AG08396 (cell line): ENCODE results near the gene ERBB2.

Experiments
- DNase-seq: peaks from one replicate; pipeline ENCODE4 v3.0.0; 2012; ENCODE audit warnings: low spot score, mixed read lengths

Gene ERBB2

GRCh38 chr17:39699818-39700147, at the start of gene ERBB2:
Gene ERBB2, plus strand, starts transcription at chr17:39700064. Its CDS starts 175 bp downstream, at chr17:39700239.
- peak; percentile 85 for DNase-seq

- DNase-seq, result no peak
Observed at GRCh38 chr17:39650121-39650579, 49.7 kb upstream of the ERBB2 start.

- DNase-seq, result no peak
Observed at GRCh38 chr17:39651923-39652586, 47.8 kb upstream of the ERBB2 start.

DNA sequence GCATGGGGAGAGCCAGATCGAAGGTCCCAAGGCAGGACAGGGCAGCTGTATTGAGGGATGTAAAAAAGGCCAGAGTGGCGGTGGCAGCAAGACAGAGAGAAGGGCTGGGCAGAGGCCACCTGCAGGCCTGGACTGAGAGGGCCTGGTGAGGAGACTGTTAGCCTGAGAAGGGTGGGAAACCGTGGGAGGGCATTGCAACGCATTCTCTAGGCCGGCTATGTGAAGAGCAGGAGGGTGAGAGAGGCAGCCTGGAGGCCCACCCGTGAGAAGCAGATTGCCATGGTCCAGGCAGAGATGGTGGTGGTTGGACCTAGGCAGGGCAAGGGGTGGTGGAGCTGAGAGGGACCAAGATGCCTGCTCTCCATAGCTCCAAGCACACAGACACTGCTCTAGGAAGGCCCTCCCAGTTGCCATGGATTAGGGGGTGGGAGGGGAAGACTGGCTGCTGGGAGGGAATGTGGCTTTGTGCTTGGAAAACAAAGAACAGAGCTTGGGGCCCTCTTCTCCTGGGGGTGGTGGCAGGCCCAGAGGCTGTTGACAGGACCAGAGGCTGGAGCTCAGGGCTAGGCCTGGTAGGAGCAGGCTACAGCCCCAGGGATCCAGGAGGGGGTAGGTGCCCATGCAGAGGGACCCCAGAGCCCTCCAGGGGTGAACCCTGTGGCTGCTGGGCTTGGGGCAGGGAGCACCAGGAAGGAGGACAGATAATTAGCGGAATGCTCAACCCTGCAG, 47.1 kb upstream of the ERBB2 start:
- no peak for DNase-seq

- DNase-seq, result no peak
Observed at GRCh38 chr17:39653316-39653661, 46.6 kb upstream of the ERBB2 start.

DNA sequence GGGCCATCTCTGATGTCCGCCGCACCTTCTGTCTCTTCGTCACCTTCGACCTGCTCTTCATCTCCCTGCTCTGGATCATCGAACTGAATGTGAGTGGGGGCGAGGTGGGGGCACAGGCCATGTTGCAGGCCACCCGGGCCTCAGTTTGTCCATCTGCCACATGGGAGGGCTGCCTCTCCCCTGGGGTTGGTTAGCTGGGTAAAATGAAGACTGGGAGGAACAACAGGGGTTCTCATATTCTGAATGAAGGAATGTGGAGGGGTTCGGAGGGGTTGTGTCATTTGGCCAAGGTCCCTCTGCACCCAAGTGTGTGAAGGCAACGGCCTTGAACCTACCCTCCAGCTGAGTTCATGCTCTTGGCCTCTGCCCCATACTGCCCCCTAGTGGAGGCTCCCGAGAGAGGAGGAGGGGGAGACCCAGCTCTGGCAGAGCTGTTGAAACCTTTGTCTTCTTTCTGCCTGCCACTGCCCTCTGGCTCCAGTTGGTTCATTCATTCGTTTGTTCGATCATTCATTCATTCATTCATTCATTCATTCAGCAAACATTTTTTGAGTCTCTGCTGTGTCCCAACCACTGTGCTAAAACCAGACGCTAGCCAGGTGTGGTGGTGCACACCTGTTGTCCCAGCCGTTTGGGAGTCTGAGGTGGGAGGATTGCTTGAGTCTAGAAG, 46.1 kb upstream of the ERBB2 start:
- DNase-seq, result peak; percentile 89

GRCh38 chr17:39655105-39655504, 44.8 kb upstream of the ERBB2 start:
- no peak for DNase-seq

GRCh38 chr17:39658346-39658745, 41.5 kb upstream of the ERBB2 start:
- no peak for DNase-seq

GRCh38 chr17:39658760-39659159, 41.1 kb upstream of the ERBB2 start:
- DNase-seq, result no peak

- DNase-seq, result no peak
Observed at GRCh38 chr17:39659279-39660010, 40.4 kb upstream of the ERBB2 start.

GRCh38 chr17:39660011-39660360, 39.9 kb upstream of the ERBB2 start:
- no peak for DNase-seq

DNA sequence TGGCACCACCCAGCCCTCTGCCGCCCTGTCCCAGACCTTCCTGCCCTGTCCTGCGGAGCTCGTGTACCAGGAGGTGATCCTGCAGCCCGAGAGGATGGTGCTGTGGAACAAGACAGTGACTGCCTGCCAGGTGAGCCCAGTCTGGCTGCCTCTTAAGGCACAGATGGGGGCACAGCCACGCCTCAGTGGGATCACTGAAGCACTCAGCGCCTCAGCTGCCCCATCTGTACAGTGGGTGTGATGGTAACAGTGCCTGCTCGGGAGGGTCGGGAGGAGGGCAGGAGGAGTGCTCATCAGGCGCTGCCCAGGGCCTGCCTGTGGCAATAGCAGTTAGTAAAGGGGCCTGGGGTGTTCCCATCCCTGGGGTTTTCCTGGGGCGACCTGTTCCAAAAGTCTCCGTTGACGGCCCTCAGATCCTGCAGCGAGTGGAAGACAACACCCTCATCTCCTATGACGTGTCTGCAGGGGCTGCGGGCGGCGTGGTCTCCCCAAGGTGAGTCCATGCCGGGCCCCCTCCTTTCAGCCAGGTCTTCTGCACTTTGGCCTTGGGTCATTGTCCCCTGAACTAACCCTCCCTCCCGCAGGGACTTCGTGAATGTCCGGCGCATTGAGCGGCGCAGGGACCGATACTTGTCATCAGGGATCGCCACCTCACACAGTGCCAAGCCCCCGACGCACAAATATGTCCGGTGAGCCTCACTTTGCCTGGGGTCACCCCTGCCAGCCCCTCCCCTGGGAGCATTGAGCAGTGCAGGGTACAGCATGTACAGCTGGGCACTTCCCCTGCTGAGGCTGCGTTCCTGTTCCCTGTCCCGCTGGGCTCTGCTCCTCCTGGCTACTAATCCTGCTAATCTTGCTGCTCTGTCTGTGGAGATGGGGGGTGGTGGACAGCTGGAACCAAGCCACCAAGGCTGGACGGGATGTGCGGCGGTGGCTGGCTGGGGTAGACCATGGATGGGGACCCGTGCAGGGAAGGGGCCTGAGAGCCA, 39.2 kb upstream of the ERBB2 start:
- no peak for DNase-seq

DNA sequence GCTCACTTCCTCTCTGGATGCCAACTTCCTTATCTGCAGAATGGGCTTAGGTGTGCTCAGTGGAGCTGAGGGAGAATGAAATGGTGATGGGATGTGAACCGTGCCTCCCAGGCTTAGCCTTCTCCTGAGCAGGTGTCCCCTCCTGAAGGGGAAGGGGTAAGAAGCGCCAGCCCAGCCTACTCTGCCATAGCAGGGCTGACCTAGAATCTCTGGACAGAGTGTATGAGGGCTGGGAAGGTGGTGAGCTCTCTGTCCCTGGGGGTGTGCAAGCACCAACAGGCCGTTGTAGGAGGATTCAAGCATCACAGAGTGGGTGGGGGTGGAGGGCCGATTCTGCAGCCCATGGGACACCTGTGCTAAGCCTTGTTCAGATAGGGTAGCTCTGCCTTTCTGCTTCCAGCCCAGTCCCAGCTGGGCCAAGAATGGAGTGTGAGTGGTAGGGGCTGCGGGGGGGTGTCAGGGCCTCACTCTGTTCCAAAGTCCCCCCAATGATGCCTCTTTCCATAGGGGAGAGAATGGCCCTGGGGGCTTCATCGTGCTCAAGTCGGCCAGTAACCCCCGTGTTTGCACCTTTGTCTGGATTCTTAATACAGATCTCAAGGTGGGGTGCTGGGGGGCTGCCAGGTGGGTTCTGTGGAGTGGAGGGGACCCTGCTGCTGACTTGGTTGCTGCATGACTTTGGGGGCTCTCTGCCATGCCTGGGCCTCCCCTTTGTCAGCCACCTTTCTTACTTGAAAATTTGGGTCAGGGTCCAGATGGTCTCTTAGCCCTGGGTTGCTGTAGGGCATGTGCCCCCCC, 37.9 kb upstream of the ERBB2 start:
- no peak for DNase-seq

DNA sequence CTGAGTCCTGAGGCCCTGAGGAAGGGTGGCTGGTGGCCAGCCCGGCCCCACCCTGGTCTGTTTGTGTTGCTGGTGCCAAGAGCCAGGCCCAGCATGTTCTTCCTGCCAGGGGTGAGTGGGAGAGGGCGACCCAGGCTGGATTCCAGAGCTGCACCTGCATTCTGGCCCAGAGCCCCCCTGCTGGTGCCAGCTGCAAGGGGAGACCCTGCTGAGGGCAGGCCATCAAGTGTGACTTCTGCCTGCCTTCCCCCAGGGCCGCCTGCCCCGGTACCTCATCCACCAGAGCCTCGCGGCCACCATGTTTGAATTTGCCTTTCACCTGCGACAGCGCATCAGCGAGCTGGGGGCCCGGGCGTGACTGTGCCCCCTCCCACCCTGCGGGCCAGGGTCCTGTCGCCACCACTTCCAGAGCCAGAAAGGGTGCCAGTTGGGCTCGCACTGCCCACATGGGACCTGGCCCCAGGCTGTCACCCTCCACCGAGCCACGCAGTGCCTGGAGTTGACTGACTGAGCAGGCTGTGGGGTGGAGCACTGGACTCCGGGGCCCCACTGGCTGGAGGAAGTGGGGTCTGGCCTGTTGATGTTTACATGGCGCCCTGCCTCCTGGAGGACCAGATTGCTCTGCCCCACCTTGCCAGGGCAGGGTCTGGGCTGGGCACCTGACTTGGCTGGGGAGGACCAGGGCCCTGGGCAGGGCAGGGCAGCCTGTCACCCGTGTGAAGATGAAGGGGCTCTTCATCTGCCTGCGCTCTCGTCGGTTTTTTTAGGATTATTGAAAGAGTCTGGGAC, 37.1 kb upstream of the ERBB2 start:
- no peak for DNase-seq

DNA sequence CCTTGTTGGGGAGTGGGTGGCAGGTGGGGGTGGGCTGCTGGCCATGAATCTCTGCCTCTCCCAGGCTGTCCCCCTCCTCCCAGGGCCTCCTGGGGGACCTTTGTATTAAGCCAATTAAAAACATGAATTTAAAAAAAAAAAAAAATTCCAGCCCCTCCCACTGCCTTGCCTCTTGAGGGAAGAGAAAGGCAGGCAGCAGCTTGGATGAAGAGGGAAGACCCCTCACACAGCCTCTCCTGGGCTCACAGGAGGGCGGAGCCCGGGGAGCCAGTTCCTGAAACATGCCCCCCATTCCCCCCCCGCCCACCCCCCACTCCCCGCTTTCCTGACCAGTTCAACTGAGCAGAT, 36.5 kb upstream of the ERBB2 start:
- DNase-seq, result no peak

- DNase-seq, result peak; percentile 69
Observed at GRCh38 chr17:39663688-39664580, 35.9 kb upstream of the ERBB2 start.

DNA sequence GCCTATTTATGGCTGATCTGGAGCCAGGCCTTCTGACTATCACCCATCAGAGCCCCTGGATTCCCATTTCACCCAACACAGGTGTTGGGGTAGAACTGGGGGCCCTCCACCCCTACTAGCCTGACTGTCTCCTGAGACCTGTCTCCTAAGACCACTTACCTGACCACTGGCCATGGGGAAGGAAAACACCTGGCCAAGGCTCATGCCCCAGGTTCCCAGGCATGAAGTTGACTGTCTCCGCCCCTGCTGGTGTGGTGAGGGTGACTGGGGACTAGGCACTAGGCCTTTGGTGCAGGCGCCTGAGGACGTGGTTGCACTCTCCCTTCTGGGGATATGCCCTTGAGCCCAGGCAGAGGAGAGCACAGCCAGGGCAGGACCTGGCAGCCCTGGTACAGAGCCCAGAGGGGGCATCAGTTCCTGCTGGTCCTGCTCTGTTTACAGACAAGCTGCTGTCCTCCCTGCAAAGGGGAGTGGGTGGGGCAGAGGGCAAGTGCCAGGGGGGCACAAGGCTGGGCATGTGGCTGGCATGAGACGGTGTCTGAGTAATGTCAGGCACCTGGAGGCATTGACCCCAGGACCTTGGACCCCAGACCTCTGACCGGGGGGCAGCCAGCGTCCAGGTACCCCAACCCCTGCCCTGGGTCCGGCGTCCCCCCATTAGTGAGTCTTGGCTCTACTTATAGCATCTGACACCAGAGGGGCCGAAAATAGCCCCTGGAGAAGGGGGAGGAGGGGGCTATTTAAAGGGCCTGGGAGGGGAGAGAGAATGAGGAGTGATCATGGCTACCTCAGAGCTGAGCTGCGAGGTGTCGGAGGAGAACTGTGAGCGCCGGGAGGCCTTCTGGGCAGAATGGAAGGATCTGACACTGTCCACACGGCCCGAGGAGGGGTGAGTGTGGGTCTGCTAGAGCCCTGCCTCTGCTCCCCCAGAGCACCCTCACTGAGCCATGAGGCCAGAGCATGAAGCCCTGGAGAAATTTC, 35.0 kb upstream of the ERBB2 start, which contains the start of gene TCAP:
Gene TCAP (plus strand): TSS at position 769 of the 981 bp plus-strand sequence. CDS start 11 bp downstream, at position 780.
- DNase-seq, result no peak
